Right kidney (tissue), 1 donor: ENCODE results near the gene CDH13.

Experiments
- DNase-seq: peaks from one replicate; pipeline ENCODE4 v3.0.0-alpha.2; 2016

Gene CDH13

GRCh38 chr16:82751020-82751419 lies 124.3 kb downstream of the CDH13 start:
- no peak for DNase-seq

- DNase-seq, result no peak
Measured at GRCh38 chr16:82752172-82752571, 125.4 kb downstream of the CDH13 start.

GRCh38 chr16:82753821-82754220 lies 127.1 kb downstream of the CDH13 start:
- no peak for DNase-seq

- DNase-seq, result no peak
Measured at GRCh38 chr16:82754716-82755513, 128.1 kb downstream of the CDH13 start.

GRCh38 chr16:82755570-82756282 lies 129.0 kb downstream of the CDH13 start:
- no peak for DNase-seq

- no peak for DNase-seq
Measured at GRCh38 chr16:82756283-82756599, 129.5 kb downstream of the CDH13 start.

- no peak for DNase-seq
Measured at GRCh38 chr16:82758406-82758805, 131.6 kb downstream of the CDH13 start.

GRCh38 chr16:82758904-82759303 lies 132.1 kb downstream of the CDH13 start:
- DNase-seq, result no peak

- no peak for DNase-seq
Measured at GRCh38 chr16:82761236-82761635, 134.5 kb downstream of the CDH13 start.

GRCh38 chr16:82761858-82762257 lies 135.1 kb downstream of the CDH13 start:
- no peak for DNase-seq

- no peak for DNase-seq
Measured at GRCh38 chr16:82763371-82763770, 136.6 kb downstream of the CDH13 start.

GRCh38 chr16:82767198-82767597 lies 140.4 kb downstream of the CDH13 start:
- no peak for DNase-seq

- no peak for DNase-seq
Measured at GRCh38 chr16:82767808-82768207, 141.0 kb downstream of the CDH13 start.

- DNase-seq, result no peak
Measured at GRCh38 chr16:82769845-82770244, 143.1 kb downstream of the CDH13 start.

GRCh38 chr16:82772215-82772614 lies 145.4 kb downstream of the CDH13 start:
- no peak for DNase-seq

- no peak for DNase-seq
Measured at GRCh38 chr16:82773018-82773417, 146.2 kb downstream of the CDH13 start.

GRCh38 chr16:82776470-82777146 lies 149.8 kb downstream of the CDH13 start:
- no peak for DNase-seq

- DNase-seq, result no peak
Measured at GRCh38 chr16:82782715-82783251, 156.0 kb downstream of the CDH13 start.

- DNase-seq, result no peak
Measured at GRCh38 chr16:82783933-82784572, 157.3 kb downstream of the CDH13 start.

- no peak for DNase-seq
Measured at GRCh38 chr16:82784573-82784968, 157.8 kb downstream of the CDH13 start.

- no peak for DNase-seq
Measured at GRCh38 chr16:82788225-82788624, 161.5 kb downstream of the CDH13 start.

- no peak for DNase-seq
Measured at GRCh38 chr16:82788919-82789318, 162.2 kb downstream of the CDH13 start.

GRCh38 chr16:82792693-82793092 lies 165.9 kb downstream of the CDH13 start:
- no peak for DNase-seq
